NCI-H1092 treated with DMSO at 0.1 percent for 48 hours (cell line): Measurements from ENCODE around the gene SLC9A7.

Experiments used
- DNase-seq: peaks from one replicate; lab custom pipeline; 2025; lab: John Stamatoyannopoulos, UW

SLC9A7 gene

DNA sequence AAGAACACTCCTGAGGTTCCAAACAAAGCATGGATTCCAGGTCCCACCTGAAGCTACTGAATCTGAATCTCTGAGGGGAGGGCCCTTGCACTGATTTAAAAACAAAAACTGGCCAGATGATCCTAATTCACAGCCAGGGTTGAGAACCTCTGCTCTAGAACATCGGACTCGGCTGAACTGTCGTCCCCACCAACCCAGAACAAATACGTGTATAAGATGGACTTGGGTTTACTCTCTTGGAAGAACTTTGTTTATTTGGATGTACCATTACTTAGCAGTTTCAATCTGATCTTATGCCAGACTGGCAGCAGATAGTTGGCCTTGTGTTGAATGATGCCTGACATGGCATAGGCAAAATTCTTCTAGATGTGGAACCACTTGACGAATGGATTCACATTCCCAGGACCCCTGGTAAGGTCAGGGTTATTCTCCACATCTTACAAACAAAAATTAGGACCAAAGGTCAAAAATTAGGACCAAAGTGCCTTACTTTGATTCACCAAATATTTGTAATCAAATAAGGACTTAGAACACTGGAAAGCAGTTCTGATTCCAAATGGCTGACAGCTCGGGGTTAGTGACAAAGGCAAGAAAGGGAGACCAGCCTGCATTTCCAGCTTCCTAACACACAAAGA lies 156.3 kb downstream of the SLC9A7 start:
- no peak for DNase-seq

DNA sequence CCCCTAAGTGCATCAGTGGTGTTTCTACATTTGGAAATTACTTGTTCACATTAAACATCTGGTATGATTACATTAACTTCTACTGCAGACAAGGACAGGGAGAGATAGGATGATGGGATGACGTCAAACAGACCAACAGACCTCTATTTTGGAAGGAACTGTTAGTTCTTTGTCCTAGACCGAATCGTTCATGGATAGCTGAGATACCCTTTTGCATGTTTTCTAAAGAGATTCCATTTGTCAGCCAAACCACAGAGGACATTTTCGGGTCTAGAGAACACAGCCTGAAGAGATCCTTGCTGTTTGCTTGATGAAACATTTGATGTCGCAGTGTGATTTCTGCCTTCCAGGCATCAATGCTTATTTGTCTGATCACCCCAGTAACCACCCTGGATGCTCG lies 157.6 kb downstream of the SLC9A7 start:
- no peak for DNase-seq

DNA sequence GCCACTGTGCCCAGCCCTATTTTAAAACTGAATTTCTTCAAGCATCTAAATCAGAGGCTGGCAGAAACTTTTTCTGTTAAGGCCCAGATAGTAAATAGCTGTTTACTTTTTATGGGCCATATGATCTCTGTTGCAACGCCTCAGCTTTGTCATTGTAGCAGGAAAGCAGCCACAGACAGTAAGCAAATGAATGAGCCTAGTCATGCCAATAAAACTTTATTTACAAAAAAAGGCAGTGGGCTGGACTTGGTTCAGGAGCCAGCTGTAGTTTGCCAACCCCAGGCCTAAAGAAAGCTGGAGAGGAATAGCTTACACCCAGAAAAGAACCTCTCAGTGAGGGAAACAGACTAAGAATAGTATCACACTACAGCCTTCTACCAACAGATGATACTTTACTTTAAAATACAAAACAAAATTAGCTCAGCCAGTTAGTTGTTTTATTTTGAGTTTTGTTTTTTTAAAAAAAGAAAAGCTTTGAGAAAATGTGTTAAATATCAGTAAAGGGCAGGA lies 159.8 kb downstream of the SLC9A7 start:
- DNase-seq: no peak

DNA sequence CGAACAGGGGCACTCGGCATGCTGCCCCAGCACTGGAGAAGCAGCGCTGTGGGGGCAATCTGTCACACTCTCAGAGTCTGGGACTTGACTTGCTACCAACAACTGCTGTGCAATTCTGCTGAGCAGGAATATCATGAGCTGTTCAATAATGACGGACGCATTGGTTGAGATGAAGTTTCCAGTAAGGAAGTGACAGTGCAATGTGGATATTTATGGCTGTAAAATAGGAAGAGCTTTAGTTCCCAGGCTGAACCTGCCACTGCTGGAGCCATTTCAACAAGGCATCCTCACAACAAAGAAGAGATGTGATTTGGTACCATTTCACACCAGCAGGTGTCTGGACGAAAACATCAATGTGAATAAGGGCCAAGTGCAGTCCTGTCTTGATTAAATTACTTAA lies 161.1 kb downstream of the SLC9A7 start:
- DNase-seq: no peak

DNA sequence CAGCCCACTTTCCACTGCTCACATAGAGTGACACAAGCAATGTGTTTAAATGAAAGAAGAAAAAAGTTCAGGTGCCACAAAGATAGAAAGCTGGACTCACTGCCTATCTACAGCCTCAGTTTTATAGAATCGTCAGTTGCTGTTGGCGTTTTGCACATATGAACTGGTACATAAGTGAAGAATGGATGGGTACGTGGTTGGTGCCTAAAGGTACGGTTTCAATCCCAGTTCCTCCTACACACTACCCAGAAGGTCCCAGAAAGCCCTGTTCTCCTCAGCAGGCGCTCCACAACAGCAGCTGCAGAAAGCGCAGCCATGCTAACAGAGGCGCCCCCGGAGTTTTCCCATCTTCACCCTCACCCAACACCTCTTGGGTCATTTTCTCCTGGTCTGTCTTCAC lies 161.7 kb downstream of the SLC9A7 start:
- DNase-seq: no peak

DNA sequence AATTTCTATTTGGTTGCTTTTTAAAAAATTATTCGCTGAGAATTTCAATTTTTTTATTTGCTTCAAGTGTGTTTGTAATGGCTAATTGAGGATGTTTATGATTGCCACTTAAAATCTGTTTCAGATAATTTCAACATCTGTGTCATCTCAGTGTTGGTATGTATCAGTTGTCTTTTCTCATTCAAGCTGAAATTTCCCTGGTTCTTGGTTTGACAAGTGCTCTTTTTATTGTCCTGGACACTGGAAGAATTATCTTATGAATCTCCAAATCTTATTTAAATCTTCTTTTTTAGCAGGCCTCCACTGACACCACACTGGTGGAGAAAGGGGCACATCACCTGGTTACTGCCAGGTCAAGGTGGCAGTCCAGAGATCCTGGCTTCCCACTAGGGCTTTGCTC lies 163.8 kb downstream of the SLC9A7 start:
- no peak for DNase-seq

DNA sequence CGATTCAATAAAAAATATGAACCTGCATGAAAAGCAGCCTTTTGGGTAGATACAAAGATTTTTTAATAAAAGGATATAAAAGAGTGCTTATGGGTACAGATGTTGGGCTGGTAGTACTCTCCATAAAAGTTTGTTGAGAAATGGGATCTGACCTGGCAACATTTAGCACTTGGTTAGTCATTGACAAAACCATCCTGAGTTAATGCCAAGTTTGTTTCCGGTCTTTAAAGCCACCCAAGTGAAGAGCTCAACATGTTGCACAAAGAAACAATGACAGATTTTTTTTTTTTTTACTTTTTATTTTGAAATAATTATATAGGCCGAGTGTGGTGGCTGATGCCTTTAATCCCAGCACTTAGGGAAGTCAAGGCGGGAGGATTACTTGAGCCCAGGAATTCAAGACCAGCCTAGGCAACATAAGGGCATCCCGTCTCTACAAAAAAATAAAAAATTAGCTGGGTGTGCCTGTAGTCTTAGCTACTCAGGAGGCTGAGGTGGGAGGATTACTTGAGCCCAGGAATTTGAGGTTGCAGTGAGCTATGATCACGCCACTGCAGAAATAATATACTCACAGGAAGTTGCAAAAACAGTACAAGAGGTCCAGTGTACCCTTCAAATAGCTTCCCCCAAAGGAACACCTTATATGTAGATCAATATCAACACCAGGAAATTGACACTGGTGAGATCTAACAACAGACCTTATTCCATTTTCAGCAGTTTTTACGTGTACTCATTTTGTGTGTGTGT lies 168.8 kb downstream of the SLC9A7 start:
- DNase-seq: no peak

DNA sequence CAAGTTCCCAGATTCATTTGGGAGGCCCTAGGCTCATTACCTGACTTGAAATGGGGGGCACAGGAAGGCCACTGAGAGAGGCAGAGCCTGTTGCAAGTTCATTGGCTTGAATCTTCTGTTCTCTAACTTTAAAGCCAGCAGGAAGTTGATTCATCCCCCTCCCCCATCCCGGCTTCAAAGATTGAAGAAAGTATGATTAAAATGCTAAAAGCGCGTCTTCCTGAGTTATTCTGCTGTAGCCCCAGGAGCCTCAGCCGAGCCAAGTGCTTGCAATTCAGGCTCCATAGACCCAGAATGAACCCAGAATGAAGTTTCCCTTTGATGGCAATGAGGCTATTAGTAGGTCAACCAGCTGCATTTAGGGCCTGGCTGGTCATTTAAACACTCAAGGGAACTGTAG lies 170.7 kb downstream of the SLC9A7 start:
- DNase-seq: no peak

DNA sequence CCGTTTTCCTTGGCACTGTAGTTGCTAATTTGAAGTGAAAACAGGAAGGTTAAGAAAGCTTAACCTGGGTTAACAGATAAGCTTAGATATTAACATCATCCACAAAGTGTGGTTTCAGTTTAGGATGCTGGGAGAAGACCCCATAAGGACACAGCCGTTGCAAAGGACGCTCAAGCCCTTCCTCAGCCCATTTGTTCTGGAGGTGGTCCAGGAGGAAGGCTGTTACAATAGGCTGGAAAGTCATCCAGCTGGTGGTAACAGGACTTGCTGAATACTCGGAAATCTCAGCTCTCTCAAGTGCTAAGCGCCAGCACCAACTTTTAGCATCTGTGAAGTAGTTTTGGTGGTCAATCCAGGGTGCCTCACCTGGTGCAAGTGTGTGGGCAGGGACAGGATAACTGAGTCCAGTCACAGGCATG lies 171.2 kb downstream of the SLC9A7 start:
- DNase-seq: no peak

DNA sequence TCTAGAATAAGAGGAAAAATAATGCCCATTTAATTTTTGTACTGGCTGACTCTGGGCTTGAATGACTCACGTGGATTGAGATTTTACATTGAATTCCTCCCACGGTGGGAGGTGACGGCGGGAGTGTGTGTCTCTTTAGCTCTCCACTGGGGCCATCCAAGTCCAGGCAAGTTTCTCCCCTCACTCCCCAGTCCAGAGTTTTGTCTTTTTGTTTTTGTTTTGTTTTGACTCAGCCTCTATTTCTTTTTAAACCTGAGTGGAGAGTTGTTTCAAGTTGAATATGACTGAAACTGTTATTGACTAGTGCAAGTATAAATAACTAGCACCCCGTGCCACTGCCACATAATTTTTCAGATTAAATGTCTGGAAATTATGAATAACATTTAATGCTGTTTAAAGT lies 171.8 kb downstream of the SLC9A7 start:
- DNase-seq: no peak

DNA sequence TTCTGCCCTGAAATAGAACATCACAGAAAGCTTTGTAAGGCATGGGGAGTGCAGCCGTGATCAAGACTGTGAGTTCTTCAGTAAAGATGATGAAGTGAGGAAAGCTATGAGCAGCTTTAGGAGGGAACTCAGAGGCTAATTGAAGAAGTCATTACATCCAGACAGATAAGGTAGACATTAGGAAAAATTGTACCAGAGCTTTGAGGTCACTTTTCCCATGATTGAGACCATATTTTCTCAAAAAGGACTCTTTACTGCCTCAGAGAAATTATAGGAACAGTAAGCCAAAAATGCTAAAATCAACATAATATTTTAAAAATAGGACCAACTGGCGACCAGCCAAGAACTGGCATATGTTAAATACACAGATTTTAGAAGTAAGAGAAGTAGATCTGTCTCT lies 174.2 kb downstream of the SLC9A7 start:
- no peak for DNase-seq

DNA sequence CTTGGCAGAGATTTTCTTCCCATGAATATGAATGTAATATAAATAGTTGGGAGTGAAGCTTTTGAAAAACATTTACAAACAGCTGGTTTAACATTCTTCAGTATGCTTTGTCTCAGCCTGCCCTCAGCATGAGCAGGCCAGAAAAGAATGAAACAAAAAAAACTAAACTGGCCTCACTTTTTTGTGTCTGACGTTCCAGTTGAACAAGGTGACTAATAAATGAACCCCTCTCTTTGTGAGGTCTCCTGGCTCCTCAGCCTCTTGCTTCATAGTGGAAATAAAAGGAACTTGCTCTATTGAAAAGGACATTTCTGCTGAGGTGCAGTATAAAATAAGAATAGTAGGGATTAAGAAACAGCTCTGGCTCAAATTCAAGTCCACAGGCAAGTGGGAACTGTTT lies 176.0 kb downstream of the SLC9A7 start:
- no peak for DNase-seq

DNA sequence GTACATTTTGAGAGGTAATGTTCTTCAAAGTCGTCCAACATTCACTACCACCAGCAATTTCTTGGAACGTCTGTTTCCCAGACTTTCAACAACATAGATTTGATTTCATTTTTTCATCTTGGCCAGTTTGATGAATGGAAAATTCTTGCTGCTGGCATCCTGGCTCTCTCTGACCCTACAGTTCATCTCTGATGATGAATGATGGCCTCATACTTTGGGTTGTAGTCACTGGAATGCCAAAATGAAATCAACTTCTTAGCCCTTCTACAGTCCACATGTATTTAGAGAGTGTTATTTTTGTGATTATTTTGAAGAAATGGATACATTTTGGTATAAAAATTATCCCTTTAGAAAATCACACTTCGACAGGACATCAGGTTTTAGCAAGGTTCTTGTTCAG lies 176.6 kb downstream of the SLC9A7 start:
- DNase-seq: no peak

DNA sequence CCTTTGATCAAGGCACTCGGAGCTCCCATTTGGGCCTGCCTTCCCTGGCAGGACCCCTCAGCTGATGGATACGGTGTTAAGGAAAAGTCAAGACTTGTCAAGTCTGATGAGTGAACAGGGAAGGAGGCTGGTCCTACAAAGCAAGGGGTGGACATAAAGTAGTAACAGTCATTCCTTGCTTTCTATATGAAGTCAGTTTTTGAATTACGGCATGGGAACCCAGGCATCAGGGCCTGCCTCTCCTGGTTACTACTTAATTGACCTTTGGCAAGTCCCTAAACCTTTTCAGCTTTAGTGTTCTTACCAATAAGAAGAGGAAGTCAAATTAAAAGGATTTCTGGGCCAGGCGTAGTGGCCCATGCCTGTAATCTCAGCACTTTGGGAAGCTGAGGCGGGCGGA lies 178.3 kb downstream of the SLC9A7 start:
- no peak for DNase-seq

DNA sequence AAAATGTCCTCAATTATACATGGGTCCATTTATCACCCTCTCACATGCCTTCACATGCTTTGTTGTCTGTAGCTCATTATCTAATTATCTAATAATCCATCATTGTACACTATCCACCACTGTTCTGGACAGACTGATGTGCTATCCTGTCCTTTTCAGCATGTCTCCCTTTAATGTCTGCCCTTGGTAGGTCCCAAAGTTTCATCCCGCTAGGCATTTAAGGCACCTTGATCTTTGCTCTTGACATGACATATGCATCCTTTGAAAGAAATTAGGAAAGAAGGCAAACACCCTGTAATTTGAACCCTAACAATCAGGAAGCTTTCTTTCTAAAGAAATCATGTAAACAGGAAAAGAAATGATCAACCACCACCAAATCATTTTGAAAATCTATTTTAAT lies 179.7 kb downstream of the SLC9A7 start:
- DNase-seq: no peak

DNA sequence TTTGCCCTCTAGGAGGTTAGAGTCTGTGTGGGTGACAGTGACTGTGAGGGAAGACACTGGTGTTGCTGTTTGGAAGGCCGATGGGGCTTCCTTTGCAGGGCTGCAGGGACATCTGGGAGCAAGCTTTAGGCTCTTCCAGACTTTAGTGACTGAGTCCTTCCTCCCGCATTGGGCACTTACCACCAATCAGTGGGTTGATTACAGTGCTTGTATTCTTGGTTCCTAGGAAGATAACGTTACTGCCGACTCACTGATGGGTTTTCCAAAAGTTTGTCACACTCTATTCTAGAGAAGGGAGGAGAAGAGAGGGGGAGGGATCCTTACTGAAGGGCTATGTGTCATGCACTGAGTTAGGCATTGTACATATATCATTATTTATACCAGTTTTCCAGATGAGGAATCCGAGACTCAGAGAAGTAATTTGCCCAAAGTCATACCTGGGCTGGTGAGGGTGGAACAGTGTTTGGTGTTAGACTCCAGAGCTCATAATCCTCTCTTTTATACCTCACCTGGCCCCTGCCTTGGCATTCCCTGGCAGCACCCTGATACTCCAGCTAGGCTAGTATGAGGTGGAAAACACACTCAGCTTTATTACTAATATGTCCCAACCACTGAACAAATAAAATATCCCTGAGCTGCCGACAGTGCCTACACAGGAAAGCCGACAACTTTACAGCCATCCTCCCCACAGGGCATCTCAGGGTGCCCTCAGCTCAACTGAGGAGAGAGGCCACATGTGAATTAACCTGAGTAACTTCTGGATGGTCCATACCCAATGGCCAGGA lies 181.5 kb downstream of the SLC9A7 start:
- no peak for DNase-seq

DNA sequence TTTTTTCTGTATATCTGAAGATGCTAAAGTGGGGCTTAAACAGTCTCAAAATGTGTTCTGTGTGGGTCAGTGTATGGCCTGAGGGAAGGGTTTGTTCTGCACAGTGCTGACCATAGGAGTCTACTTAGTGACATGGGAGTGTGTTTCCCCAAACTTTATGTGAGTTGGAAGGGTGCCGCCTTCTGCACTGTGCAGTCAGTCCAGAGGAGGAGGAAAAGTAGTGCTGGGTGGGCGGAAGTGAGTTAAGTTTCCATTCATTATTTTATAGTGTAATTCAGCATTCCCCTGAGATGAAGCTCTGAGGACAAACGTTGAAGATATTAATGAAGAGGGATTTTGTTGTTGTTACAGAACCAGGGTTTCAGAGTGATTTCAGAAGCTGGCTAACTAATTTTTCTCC lies 182.5 kb downstream of the SLC9A7 start:
- DNase-seq: no peak

DNA sequence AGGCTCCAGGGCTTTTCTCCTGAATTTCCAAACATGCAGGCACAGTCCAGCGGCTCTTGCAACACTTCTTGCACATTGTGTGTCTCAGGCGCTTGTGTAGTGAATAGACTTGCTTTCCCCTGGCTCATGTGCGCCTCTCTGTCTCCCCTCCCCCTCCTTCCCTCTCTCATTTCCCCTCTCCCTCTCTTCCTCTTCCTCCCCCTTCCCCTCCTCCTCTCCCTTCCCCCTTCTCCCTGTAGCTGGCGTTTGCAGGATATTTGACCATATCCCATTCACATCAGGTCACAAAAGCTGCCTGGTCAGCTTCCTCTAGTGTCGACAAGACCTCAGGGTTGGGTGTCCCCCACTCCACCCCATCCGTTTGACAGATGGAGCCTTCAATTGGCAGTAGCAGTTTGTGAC lies 182.9 kb downstream of the SLC9A7 start:
- peak; percentile 8 for DNase-seq

DNA sequence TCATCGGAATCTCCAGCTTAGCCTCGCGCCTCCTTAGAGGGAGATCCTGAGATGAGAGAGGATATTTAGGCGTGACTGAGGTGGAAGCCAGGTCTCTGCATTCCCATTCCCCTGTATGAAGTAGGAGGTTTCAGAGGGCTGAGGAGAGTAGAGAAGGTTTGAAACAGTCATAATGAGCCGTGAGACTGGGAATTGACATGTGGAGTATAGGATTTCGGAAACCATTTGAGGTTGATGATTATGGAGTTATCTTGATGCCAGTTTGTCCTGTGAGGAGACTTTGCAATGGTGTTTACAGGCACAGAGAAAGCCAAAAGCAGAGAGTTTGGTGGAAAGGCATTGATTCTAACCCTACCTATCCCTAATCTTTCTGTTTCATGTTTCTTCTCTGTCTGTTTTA lies 183.3 kb downstream of the SLC9A7 start:
- DNase-seq: no peak

DNA sequence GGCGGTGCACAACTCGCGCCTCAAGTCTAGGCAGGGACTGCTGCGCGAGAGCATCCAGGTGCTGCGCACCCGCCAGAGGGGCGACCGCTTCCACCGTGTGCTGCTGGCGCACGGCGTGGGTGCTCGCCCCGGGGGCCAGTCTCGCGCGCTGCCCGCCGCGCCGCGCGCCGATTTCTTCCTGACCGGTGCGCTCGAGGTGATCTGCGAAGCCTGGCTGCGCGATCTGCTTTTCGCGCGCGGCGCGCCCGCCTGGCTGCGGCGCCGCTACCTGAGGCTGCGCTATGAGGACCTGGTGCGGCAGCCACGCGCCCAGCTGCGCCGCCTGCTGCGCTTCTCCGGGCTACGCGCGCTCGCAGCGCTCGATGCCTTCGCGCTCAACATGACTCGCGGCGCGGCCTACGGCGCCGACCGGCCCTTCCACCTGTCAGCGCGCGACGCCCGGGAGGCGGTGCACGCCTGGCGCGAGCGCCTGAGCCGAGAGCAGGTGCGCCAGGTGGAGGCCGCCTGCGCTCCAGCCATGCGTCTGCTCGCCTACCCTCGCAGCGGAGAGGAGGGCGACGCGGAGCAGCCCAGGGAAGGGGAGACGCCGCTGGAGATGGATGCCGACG lies 184.0 kb downstream of the SLC9A7 start:
- DNase-seq: peak; percentile 42

DNA sequence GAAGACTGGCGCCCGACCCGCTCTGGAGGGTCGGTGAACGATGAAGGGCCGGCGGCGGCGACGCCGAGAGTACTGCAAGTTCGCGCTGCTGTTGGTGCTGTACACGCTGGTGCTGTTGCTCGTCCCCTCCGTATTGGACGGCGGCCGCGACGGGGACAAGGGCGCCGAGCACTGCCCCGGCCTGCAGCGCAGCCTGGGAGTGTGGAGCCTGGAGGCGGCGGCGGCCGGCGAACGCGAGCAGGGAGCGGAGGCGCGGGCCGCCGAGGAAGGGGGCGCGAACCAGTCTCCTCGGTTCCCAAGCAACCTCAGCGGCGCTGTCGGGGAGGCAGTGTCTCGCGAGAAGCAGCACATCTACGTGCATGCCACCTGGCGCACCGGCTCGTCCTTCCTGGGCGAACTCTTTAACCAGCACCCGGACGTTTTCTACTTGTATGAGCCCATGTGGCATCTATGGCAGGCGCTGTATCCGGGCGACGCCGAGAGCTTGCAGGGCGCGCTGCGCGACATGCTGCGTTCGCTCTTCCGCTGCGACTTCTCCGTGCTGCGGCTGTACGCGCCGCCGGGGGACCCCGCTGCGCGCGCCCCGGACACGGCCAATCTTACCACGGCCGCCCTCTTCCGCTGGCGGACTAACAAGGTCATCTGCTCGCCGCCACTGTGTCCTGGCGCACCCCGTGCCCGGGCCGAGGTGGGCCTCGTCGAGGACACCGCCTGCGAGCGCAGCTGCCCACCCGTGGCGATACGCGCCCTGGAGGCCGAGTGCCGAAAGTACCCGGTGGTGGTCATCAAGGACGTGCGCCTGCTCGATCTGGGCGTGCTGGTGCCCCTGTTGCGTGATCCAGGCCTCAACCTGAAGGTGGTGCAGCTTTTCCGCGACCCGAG lies 184.8 kb downstream of the SLC9A7 start:
- DNase-seq: peak; percentile 71
